ENCODE data around the gene PUM2. TPM values are rescaled to one million over a fixed set of nuclear protein-coding genes. Genes with fewer than 3 reads are reported as not detected.

The PUM2 gene
- total and polyA plus RNA-seq, 9 donors: 40.3 to 148 (median 95.9) TPM

DNA sequence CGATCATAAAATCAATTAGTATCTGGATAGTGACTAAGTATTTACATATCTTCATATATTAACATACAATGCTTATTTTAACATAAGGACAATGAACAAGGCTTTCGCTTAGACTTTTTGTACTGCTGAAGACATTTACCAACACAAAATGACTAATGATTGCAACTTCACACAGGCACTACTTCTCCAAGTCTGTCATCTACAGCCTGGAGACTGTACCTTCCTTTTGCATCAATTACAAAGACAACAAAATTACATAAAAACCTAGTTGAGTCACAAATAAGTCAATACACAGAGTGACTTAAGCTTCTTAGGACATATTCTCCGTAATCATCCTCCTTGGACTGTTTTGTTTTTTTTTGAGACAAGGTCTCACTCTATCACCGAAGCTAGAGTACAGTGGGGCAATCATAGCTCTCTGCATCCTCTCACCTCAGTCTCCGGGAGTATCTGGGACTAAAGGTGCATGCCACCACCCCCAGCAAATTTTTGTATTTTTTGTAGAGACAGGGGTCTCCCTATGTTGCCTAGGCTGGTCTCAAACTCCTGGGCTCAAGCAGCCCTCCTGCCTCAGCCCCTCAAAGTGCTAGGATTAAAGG, 15.9 kb downstream of the PUM2 start:
- Histone ChIP-seq H3K36me3 (no peaks in the 10 kb centered on the region), H3K27me3 (no peaks in the 10 kb centered on the region), H3K4me1 (ENCODE audit: insufficient read depth) (peaks cover 13% of the 10 kb centered on the region), H3K9me3 (no peaks in the 10 kb centered on the region), H3K4me3 (no peak overlapping the region), H3K27ac (no peak overlapping the region)
- DNase-seq: no peak
- intact Hi-C loops (cut with DNase I): no loop called here
- TF ChIP-seq CTCF (IDR thresholded peaks at IDR 0.05) (no peak), POLR2A (IDR thresholded peaks at IDR 0.05) (no peak), EP300 (IDR thresholded peaks at IDR 0.05) (no peak)
- 60 to 71% (median 64%) methylated on average over 5 of the region's 5 CpGs for WGBS, 3 donors

DNA sequence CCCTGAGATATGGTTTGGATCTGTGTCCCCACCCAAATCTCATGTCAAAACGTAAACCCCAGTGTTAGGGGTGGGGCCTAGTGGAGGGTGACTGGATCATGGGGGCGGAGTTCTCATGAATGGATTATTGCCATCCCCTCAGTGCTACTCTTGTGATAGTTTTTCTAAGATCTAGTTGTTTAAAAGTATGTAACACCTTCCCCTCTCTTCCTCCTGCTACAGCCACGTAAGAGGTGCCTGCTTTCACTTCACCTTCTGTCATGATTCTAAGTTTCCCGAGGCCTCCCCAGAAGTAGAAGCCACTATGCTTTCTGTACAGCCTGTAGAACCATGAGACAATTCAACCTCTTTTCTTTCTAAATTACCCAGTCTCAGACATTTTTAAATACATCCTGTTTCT, 16.9 kb downstream of the PUM2 start:
- no peaks in the 10 kb centered on the region for H3K36me3 ChIP-seq
- DNase-seq: no peak
- intact Hi-C loops (cut with DNase I): no loop called here
- H3K9me3 ChIP-seq: no peaks in the 10 kb centered on the region
- 84 to 90% (median 87%) methylated on average over 4 of the region's 4 CpGs for WGBS, 3 donors
- H3K4me3 ChIP-seq: no peak overlapping the region
- no peak overlapping the region for H3K27ac ChIP-seq
- no peak for TF ChIP-seq POLR2A (IDR thresholded peaks at IDR 0.05)
- TF ChIP-seq EP300 (IDR thresholded peaks at IDR 0.05): no peak
- H3K27me3 ChIP-seq: no peaks in the 10 kb centered on the region
- H3K4me1 ChIP-seq (ENCODE audit: insufficient read depth): peaks cover 10% of the 10 kb centered on the region

- intact Hi-C loops (cut with DNase I): no loop called here
- no peak overlapping the region for H3K27ac ChIP-seq
- H3K4me3 ChIP-seq: no peak overlapping the region
- H3K27me3 ChIP-seq: no peaks in the 10 kb centered on the region
- no peaks in the 10 kb centered on the region for H3K9me3 ChIP-seq
- TF ChIP-seq EP300 (IDR thresholded peaks at IDR 0.05) (no peak), POLR2A (IDR thresholded peaks at IDR 0.05) (no peak), CTCF (IDR thresholded peaks at IDR 0.05) (no peak)
- no peaks in the 10 kb centered on the region for H3K36me3 ChIP-seq
- peaks cover 8% of the 10 kb centered on the region for H3K4me1 ChIP-seq (ENCODE audit: insufficient read depth)
- WGBS, 3 donors: 93 to 95% (median 93%) methylated on average over 3 of the region's 3 CpGs
- DNase-seq: no peak
Observed at GRCh38 chr2:20330192-20330591, 20.5 kb downstream of the PUM2 start.

- no peak for DNase-seq
- no peaks in the 10 kb centered on the region for H3K9me3 ChIP-seq
- WGBS, 3 donors: 14 to 25% (median 24%) methylated on average over 1 of the region's 1 CpG
- no peaks in the 10 kb centered on the region for H3K36me3 ChIP-seq
- H3K27me3 ChIP-seq: no peaks in the 10 kb centered on the region
- TF ChIP-seq POLR2A (IDR thresholded peaks at IDR 0.05) (no peak), EP300 (IDR thresholded peaks at IDR 0.05) (no peak), CTCF (IDR thresholded peaks at IDR 0.05) (no peak)
- no peak overlapping the region for H3K27ac ChIP-seq
- intact Hi-C loops (cut with DNase I): no loop called here
- no peak overlapping the region for H3K4me3 ChIP-seq
- peaks cover 6% of the 10 kb centered on the region for H3K4me1 ChIP-seq (ENCODE audit: insufficient read depth)
Observed at GRCh38 chr2:20327370-20327769, 23.3 kb downstream of the PUM2 start.

DNA sequence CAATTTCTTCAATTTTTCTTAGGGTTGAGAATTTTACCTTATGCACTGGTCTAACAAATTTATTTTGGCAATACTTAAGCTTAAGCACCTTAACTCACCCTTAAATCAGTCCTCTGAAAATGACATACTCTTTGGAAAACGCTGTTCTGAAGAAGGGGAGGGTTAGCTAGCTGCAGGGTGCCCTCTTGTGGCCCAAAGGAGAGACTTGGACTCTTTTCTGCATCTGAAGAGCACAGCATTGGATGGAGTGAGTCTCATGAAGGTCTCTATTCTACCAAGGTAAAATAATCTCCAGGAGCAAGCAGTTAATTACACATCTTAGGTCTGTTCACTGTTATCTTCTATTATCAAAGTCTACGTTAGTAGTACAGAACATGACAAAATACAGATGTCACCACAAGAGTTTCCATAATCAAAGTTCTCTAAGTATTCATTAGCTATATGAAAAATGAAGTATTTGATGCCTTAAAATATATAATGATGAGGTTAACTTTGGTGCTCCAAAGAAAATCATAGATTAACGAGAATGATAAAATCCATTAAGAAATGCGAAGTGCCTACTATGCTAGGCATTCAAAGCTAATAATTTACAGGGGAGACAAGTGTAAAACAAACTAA, 24.4 kb downstream of the PUM2 start:
- no peak overlapping the region for H3K4me3 ChIP-seq
- H3K36me3 ChIP-seq: no peaks in the 10 kb centered on the region
- TF ChIP-seq POLR2A (IDR thresholded peaks at IDR 0.05): no peak
- peak in 2 of 3 donors; percentile 17 to 30 for TF ChIP-seq CTCF (IDR thresholded peaks at IDR 0.05)
- intact Hi-C loops (cut with DNase I): no loop called here
- H3K9me3 ChIP-seq: no peaks in the 10 kb centered on the region
- peak in 4 of 5 donors; percentile 23 to 53 (median 52) for DNase-seq
- H3K27me3 ChIP-seq: no peaks in the 10 kb centered on the region
- peaks cover 6% of the 10 kb centered on the region for H3K4me1 ChIP-seq (ENCODE audit: insufficient read depth)
- WGBS, 3 donors: 60 to 61% (median 60%) methylated on average over 4 of the region's 4 CpGs
- H3K27ac ChIP-seq: no peak overlapping the region
